Measurements from ENCODE around the gene CYP26C1. TPM values are rescaled to one million over a fixed set of nuclear protein-coding genes. Genes with fewer than 3 reads are reported as not detected.
A peak's percentile ranks its signal among the peaks of the same experiment; 100 is the strongest.

Gene CYP26C1
- total RNA-seq, 4 donors from 2014 or later = under 0.01 to 0.39 (median under 0.01) TPM; not detected in 1

DNA sequence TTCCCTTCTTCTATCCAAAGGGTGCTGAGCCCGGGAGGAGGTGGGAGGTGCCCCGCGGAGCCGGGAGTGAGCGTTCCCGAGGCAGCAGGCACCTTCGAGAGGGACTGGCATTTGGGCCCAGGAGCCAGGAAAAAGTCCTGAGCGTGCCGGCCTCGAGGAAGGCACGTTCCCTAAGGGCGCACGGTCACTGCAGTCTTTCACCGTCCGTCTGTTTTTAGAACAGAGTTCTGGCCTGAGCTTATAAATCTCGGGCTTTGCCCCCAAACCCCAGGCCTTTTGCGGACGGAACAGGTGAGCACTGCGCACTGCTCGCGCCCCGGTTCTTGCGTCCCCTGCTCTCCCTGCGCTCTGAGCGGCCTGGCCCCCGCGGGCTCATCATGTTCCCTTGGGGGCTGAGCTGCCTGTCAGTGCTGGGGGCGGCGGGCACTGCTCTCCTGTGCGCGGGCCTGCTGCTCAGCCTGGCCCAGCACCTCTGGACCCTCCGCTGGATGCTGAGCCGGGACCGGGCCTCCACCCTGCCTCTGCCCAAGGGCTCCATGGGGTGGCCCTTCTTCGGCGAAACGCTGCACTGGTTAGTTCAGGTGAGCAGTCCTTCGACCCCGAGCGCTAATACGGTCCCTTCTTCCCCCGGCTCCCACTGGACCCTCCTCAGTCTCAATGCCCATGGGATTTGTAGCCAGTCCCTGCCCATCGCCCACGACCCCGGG, 442 bp downstream of the CYP26C1 start:
- intact Hi-C loops (cut with DNase I) = no loop called here
- WGBS = 39% methylated on average over 33 of the region's 45 CpGs
- peaks cover 0 to 95% (median 11%) of the 10 kb centered on the region in 4 donors for H3K27me3 ChIP-seq

DNA sequence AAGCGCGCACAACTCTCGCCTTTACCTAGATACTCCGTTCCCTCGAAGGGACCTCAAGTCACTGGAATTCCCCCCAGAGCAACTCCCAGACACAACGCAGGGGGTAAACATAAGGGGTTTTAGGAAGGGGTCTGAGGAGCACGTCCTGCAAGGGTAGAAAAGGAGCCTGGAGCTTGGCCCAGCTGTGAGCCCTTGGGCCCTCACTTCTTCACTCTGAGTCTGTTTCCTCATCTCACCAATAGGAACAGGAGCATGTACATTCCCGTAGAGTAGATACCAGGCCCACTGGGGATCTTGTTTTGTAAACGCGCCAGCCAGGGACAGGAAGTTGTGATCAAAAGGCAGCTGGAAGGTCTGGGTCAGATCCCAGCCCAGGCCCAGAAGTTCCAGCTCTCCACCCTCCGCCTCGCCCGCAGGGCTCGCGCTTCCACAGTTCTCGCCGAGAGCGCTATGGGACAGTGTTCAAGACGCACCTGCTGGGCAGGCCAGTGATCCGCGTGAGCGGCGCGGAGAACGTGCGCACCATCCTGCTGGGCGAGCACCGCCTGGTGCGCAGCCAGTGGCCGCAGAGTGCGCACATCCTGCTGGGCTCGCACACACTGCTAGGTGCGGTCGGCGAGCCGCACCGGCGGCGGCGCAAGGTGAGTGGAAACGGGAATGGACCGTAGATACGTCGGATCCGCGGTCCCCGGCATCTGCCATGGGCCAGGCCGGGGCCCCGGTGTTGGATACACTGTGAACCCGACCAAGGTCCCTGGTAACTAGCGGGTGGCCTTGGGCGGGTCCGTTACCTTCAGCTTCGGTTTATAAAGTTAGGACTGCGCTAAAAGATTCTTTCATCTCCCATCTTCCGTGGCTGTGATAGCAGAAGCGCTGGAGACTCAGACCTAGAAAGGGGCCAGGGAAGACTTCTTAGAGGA, 1.3 kb downstream of the CYP26C1 start:
- H3K36me3 ChIP-seq = peaks cover 0 to 19% (median 4%) of the 10 kb centered on the region in 4 donors
- no peak overlapping the region for H3K27ac ChIP-seq (replicated peaks in 1 of 4)
- peak; percentile 72 for DNase-seq (ENCODE audit: extremely low spot score)
- TF ChIP-seq POLR2AphosphoS5 (IDR thresholded peaks at IDR 0.05) = no peak
- TF ChIP-seq, protein P1, sequence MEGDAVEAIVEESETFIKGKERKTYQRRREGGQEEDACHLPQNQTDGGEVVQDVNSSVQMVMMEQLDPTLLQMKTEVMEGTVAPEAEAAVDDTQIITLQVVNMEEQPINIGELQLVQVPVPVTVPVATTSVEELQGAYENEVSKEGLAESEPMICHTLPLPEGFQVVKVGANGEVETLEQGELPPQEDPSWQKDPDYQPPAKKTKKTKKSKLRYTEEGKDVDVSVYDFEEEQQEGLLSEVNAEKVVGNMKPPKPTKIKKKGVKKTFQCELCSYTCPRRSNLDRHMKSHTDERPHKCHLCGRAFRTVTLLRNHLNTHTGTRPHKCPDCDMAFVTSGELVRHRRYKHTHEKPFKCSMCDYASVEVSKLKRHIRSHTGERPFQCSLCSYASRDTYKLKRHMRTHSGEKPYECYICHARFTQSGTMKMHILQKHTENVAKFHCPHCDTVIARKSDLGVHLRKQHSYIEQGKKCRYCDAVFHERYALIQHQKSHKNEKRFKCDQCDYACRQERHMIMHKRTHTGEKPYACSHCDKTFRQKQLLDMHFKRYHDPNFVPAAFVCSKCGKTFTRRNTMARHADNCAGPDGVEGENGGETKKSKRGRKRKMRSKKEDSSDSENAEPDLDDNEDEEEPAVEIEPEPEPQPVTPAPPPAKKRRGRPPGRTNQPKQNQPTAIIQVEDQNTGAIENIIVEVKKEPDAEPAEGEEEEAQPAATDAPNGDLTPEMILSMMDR (IDR thresholded peaks at IDR 0.05) = no peak
- no peak for TF ChIP-seq EP300 (IDR thresholded peaks at IDR 0.05)
- no peak for TF ChIP-seq POLR2A (IDR thresholded peaks at IDR 0.05; ENCODE audit: low read depth)
- peaks cover 0 to 100% (median 16%) of the 10 kb centered on the region in 4 donors for H3K27me3 ChIP-seq
- no peaks in the 10 kb centered on the region for H3K9me3 ChIP-seq
- WGBS = 21% methylated on average over 55 of the region's 57 CpGs
- intact Hi-C loops (cut with DNase I) = no loop called here
- H3K4me1 ChIP-seq = peaks cover 18 to 46% (median 42%) of the 10 kb centered on the region in 4 donors
- H3K4me3 ChIP-seq = peak overlapping the region; percentile 19 to 49 (median 39)

More for the DNA sequence above, 442 bp downstream of the CYP26C1 start:
- no peaks in the 10 kb centered on the region for H3K9me3 ChIP-seq
- TF ChIP-seq POLR2A (IDR thresholded peaks at IDR 0.05; ENCODE audit: low read depth) (no peak), POLR2AphosphoS5 (IDR thresholded peaks at IDR 0.05) (no peak), EP300 (IDR thresholded peaks at IDR 0.05) (no peak)
- TF ChIP-seq, protein P1 (IDR thresholded peaks at IDR 0.05) = no peak
- H3K4me1 ChIP-seq = peaks cover 18 to 41% (median 39%) of the 10 kb centered on the region in 4 donors
- no peak for DNase-seq (ENCODE audit: extremely low spot score)
- H3K27ac ChIP-seq (replicated peaks in 1 of 4) = no peak overlapping the region
- no peak overlapping the region for H3K4me3 ChIP-seq
- H3K36me3 ChIP-seq = peaks cover 0 to 19% (median 4%) of the 10 kb centered on the region in 4 donors

DNA sequence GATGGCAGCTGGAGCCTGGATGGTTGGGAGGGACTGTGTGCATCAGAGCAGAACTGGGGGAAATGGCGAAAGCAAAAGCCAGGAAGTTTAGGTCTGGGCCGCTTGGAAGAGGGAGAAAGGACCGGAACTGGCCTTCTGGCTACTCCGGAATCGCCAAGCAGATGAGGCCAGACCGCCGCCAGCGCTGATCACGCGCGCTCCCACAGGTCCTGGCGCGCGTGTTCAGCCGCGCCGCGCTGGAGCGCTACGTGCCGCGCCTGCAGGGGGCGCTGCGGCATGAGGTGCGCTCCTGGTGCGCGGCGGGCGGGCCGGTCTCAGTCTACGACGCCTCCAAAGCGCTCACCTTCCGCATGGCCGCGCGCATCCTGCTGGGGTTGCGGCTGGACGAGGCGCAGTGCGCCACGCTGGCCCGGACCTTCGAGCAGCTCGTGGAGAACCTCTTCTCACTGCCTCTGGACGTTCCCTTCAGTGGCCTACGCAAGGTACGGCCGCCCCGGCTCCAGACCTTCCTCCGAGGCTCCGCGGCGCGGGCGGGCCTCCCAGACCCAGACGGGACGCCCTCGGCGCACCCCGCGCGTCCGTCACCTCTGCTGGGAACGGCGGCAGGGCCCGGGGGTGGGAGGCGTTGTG, 2.0 kb downstream of the CYP26C1 start:
- Histone ChIP-seq H3K27me3 (peaks cover 0 to 100% (median 18%) of the 10 kb centered on the region in 4 donors), H3K4me1 (peaks cover 18 to 46% (median 42%) of the 10 kb centered on the region in 4 donors), H3K27ac (replicated peaks in 1 of 4) (no peak overlapping the region), H3K9me3 (no peaks in the 10 kb centered on the region), H3K36me3 (peaks cover 0 to 19% (median 4%) of the 10 kb centered on the region in 4 donors), H3K4me3 (peak overlapping the region; percentile 19 to 49 (median 39))
- no peak for DNase-seq (ENCODE audit: extremely low spot score)
- TF ChIP-seq, protein P1 (IDR thresholded peaks at IDR 0.05) = peak in 2 of 3 experiments; percentile 37 to 46
- no peak for TF ChIP-seq POLR2AphosphoS5 (IDR thresholded peaks at IDR 0.05)
- WGBS = 2% methylated on average over 29 of the region's 68 CpGs
- intact Hi-C loops (cut with DNase I) = no loop called here

DNA sequence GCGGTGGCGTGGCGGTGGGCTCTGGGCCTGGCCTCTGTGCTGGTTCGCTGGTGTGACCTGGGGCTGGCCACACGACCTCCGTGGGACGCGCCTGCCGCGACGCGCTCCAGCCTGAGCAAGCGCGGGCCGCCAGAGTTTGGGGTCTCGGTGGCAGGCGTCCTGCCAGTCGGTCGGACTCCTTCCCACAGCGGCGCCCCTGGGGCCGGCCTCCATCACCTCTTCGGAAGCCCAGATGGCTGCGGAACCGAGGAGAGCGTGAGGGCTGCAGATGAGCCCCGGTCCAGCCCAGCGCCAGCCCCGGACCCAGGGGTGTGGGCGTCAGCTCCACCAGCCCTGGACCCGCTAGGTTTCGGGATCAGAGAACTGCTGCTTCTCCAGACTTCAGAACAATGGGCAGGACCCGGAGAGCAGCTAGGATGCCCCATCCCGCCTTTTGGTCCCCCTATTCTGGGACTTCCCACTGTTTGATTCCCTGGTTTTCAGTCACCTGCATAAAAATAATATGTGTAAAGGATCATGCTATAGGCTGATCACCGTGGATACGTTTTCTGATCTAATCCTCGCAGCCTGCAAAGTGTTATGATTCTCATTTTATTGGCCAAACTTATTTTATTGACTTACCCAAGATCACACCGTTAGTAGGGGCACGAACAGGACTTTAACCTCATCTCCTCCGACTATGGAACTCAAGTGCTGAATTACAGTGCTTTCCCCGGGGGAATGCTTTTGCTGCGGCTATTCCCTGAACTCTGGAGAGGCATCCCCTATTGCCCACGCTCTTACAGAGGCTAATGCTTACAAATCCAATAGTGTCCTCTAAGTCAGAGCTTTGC, 2.8 kb downstream of the CYP26C1 start:
- Histone ChIP-seq H3K9me3 (no peaks in the 10 kb centered on the region), H3K4me1 (peaks cover 18 to 53% (median 46%) of the 10 kb centered on the region in 4 donors), H3K4me3 (peak overlapping the region in 3 of 4 donors; percentile 37 to 49 (median 41)), H3K27me3 (peaks cover 0 to 100% (median 19%) of the 10 kb centered on the region in 4 donors), H3K27ac (replicated peaks in 1 of 4) (no peak overlapping the region), H3K36me3 (peaks cover 0 to 13% (median 0%) of the 10 kb centered on the region in 4 donors)
- TF ChIP-seq POLR2A (IDR thresholded peaks at IDR 0.05; ENCODE audit: low read depth) = no peak
- TF ChIP-seq, protein P1 (IDR thresholded peaks at IDR 0.05) = no peak
- TF ChIP-seq EP300 (IDR thresholded peaks at IDR 0.05) = no peak
- no peak for TF ChIP-seq POLR2AphosphoS5 (IDR thresholded peaks at IDR 0.05)
- 49% methylated on average over 10 of the region's 43 CpGs for WGBS
- DNase-seq (ENCODE audit: extremely low spot score) = no peak
- intact Hi-C loops (cut with DNase I) = no loop called here
